Large intestine (tissue), 3 donors: Measurements from ENCODE around the gene CENPA. TPM values are rescaled to one million over a fixed set of nuclear protein-coding genes. Genes with fewer than 3 reads are reported as not detected.
"Not testable (repeated sequence)": the region's sequence is repeated elsewhere in the genome, so short reads cannot be mapped to it uniquely, and the experiment has no call there.

Experiments used
- DNase-seq, 2 donors: peaks; one replicate each; pipeline versions ENCODE4 v3.0.0 to v3.0.0-alpha.2; 2013
- H3K27ac ChIP-seq: one replicate; pipeline ENCODE4 v1.5.1; 2013; ENCODE audit warnings: low read length
- H3K27me3 ChIP-seq: 2 replicates; pipeline ENCODE4 v1.6.1; 2013; ENCODE audit warnings: low read length; ENCODE audit not compliant: control insufficient read depth, insufficient read depth
- H3K36me3 ChIP-seq: 2 replicates; pipeline ENCODE4 v1.6.1; 2013; ENCODE audit warnings: low read length; ENCODE audit not compliant: control insufficient read depth, insufficient read depth
- H3K4me1 ChIP-seq: one replicate; pipeline ENCODE4 v1.6.1; 2013; ENCODE audit warnings: low read length; ENCODE audit not compliant: control insufficient read depth, insufficient read depth
- H3K4me3 ChIP-seq: one replicate; pipeline ENCODE4 v1.5.1; 2013; ENCODE audit warnings: low read length
- H3K9me3 ChIP-seq: one replicate; pipeline ENCODE4 v1.6.1; 2013; ENCODE audit warnings: mild to moderate bottlenecking, low read depth, low read length, moderate library complexity; ENCODE audit not compliant: control insufficient read depth
- WGBS: methylation state at CpG from one replicate; pipeline ENCODE4 v1.1.5; 2013; ENCODE audit warnings: low lambda C conversion rate; ENCODE audit not compliant: insufficient coverage; 5-methylcytosine and 5-hydroxymethylcytosine counted together
- polyA plus RNA-seq: library from polyadenylated mRNA; unstranded; fragments of 120-200 nt; gene quantifications from one replicate; pipeline ENCODE4 v1.2.1, GENCODE V29; 2013

CENPA gene
- polyA plus RNA-seq, 1 donor, result 4.7 TPM

DNA sequence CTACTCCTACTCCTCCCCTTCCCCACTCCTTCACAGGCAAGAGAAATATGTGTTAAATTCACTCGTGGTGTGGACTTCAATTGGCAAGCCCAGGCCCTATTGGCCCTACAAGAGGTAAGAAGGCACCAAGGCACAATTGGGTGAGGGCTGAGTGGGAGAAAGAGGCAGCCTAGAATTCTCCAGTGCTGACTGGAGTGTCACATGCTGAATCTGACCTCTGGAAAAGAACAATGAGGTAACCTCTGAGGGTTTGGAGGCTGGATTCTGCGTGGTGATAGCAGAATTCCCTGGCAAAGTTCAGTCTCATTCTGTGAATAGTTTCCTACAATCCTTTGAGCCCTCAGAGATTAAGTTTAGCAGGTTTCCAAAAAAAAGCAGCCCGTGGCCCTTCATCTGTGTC lies 6.9 kb downstream of the CENPA start:
- no peaks in the 10 kb centered on the region for H3K27me3 ChIP-seq
- H3K9me3 ChIP-seq, result no peaks in the 10 kb centered on the region
- H3K36me3 ChIP-seq, result peaks cover 11% of the 10 kb centered on the region
- DNase-seq, result no peak
- H3K4me3 ChIP-seq, result no peak overlapping the region
- no peak overlapping the region for H3K27ac ChIP-seq
- WGBS, result 80% methylated on average over 1 of the region's 3 CpGs
- no peaks in the 10 kb centered on the region for H3K4me1 ChIP-seq

DNA sequence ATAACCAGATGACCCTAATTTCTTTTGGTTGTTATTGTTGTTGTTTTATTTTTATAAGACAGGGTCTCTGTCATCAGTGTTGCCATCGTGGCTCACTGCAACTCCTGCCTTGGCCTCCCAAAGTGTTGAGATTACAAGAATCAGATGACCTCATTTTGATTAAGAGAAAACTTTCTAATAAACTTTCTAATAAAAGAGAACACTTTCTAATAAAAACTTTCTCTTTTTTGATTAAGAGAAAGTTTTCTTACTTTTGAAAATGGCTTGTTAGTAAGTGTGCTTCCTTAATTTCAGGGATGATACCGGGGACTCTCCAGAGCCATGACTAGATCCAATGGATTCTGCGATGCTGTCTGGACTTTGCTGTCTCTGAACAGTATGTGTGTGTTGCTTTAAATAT lies 7.7 kb downstream of the CENPA start:
- no peaks in the 10 kb centered on the region for H3K4me1 ChIP-seq
- DNase-seq, result no peak
- no peaks in the 10 kb centered on the region for H3K27me3 ChIP-seq
- no peaks in the 10 kb centered on the region for H3K9me3 ChIP-seq
- H3K36me3 ChIP-seq, result peaks cover 11% of the 10 kb centered on the region
- no peak overlapping the region for H3K4me3 ChIP-seq
- no CpG with 5 or more reads among the region's 3 CpGs for WGBS
- H3K27ac ChIP-seq, result no peak overlapping the region

DNA sequence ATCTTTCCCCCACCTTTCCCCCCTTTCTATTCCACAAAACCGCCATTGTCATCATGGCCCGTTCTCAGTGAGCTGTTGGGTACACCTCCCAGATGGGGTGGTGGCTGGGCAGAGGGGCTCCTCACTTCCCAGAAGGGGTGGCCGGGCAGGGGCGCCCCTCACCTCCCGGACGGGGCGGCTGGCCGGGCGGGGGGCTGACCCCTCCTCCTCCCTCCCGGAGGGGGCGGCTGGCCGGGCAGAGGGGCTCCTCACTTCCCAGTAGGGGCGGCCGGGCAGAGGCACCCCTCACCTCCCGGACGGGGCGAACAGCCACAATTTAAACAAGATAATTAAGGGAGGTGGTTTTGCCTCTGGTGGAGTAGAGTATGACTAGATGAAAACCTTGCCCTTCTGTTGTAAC lies 9.3 kb downstream of the CENPA start:
- no CpG with 5 or more reads among the region's 17 CpGs for WGBS
- not testable (repeated sequence) for H3K27me3 ChIP-seq, H3K4me3 ChIP-seq, DNase-seq, H3K4me1 ChIP-seq, H3K9me3 ChIP-seq, H3K27ac ChIP-seq
- H3K36me3 ChIP-seq, result peaks cover 11% of the 10 kb centered on the region

GRCh38 chr2:26801328-26801727 lies 15.5 kb downstream of the CENPA start:
- WGBS, result no CpG with 5 or more reads among the region's 4 CpGs
- H3K36me3 ChIP-seq, result peaks cover 2% of the 10 kb centered on the region

GRCh38 chr2:26801796-26802195 lies 15.9 kb downstream of the CENPA start:
- WGBS, result no CpG with 5 or more reads among the region's 7 CpGs
- H3K27ac ChIP-seq, result no peak overlapping the region
- H3K4me1 ChIP-seq, result no peaks in the 10 kb centered on the region
- no peaks in the 10 kb centered on the region for H3K27me3 ChIP-seq
- H3K4me3 ChIP-seq, result no peak overlapping the region
- H3K9me3 ChIP-seq, result no peaks in the 10 kb centered on the region
- no peak for DNase-seq
- no peaks in the 10 kb centered on the region for H3K36me3 ChIP-seq

More at GRCh38 chr2:26801328-26801727, 15.5 kb downstream of the CENPA start:
- H3K27me3 ChIP-seq, result no peaks in the 10 kb centered on the region
- H3K27ac ChIP-seq, result no peak overlapping the region
- no peak overlapping the region for H3K4me3 ChIP-seq
- H3K4me1 ChIP-seq, result no peaks in the 10 kb centered on the region
- DNase-seq, result no peak
- no peaks in the 10 kb centered on the region for H3K9me3 ChIP-seq

GRCh38 chr2:26805241-26805676 lies 19.4 kb downstream of the CENPA start:
- Histone ChIP-seq H3K9me3 (no peaks in the 10 kb centered on the region), H3K4me1 (no peaks in the 10 kb centered on the region), H3K4me3 (no peak overlapping the region), H3K36me3 (no peaks in the 10 kb centered on the region), H3K27me3 (no peaks in the 10 kb centered on the region), H3K27ac (no peak overlapping the region)
- WGBS, result 67% methylated on average over 3 of the region's 5 CpGs
- no peak for DNase-seq

- Histone ChIP-seq H3K4me3 (no peak overlapping the region), H3K36me3 (no peaks in the 10 kb centered on the region), H3K4me1 (no peaks in the 10 kb centered on the region), H3K9me3 (no peaks in the 10 kb centered on the region), H3K27me3 (no peaks in the 10 kb centered on the region), H3K27ac (no peak overlapping the region)
- WGBS, result no CpG with 5 or more reads among the region's 2 CpGs
- DNase-seq, result no peak
Measured at GRCh38 chr2:26807788-26808460, 22.1 kb downstream of the CENPA start.

GRCh38 chr2:26809211-26809610 lies 23.4 kb downstream of the CENPA start:
- WGBS, result no CpG with 5 or more reads among the region's 3 CpGs
- Histone ChIP-seq H3K27ac (no peak overlapping the region), H3K4me1 (no peaks in the 10 kb centered on the region), H3K27me3 (no peaks in the 10 kb centered on the region), H3K36me3 (no peaks in the 10 kb centered on the region), H3K4me3 (no peak overlapping the region), H3K9me3 (no peaks in the 10 kb centered on the region)
- DNase-seq, result no peak

- WGBS, result no CpG with 5 or more reads among the region's 6 CpGs
- no peak overlapping the region for H3K4me3 ChIP-seq
- DNase-seq, result no peak
- H3K4me1 ChIP-seq, result no peaks in the 10 kb centered on the region
- no peaks in the 10 kb centered on the region for H3K27me3 ChIP-seq
- no peaks in the 10 kb centered on the region for H3K9me3 ChIP-seq
- H3K36me3 ChIP-seq, result no peaks in the 10 kb centered on the region
- no peak overlapping the region for H3K27ac ChIP-seq
Measured at GRCh38 chr2:26809876-26810577, 24.2 kb downstream of the CENPA start.

DNA sequence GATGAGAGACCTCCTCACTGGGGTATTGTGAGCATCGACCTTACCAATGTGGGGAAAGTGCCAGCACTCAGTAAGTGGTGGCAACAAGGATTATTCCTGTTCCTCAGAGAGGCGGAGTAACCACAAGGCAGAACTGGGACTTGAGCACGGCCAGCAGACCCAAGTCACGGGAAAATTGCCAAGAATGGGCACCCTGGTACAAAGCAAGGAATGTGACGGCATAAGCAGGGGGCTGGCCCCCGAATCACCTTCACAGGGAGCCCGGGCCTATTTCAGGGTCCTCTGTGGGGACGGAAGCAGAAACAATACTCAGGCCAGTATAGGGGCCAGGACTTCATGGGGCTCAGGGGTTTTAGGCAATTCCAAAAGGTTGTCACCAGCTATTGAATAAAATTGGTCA lies 25.4 kb downstream of the CENPA start:
- Histone ChIP-seq H3K4me3 (no peak overlapping the region), H3K36me3 (no peaks in the 10 kb centered on the region), H3K4me1 (no peaks in the 10 kb centered on the region), H3K9me3 (no peaks in the 10 kb centered on the region), H3K27ac (no peak overlapping the region), H3K27me3 (no peaks in the 10 kb centered on the region)
- no CpG with 5 or more reads among the region's 8 CpGs for WGBS
- no peak for DNase-seq
